Measurements from ENCODE around the gene WDR70.
"Not testable (repeated sequence)": the region's sequence is repeated elsewhere in the genome, so short reads cannot be mapped to it uniquely, and the experiment has no call there.

Gene WDR70

DNA sequence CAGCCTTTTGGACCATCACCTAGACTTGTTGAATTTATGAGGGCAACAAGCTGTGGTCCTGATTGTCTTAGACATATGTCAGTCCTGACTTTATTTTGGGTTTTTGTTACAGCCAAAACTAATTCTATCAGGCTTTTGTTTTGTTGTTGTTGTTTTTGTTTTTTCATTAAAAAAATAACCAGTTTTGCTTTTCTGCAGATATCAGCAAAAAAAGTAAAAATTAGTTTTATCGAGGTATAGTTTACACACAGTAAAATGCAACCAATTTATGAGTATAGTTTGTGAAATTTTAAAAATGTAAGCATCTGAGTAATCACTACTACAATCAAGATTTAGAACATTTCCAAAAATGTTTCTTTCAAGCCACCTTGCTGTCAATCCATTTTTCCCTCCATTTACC is 48.9 kb downstream of the WDR70 start:
- H3K4me3 ChIP-seq (replicated peaks in 1 of 2; ENCODE audit: low read depth in 2 of 2, low read length in 2 of 2): no peak overlapping the region
- DNase-seq (ENCODE audit: low read depth in 2 of 2): no peak
- TF ChIP-seq, protein P1, sequence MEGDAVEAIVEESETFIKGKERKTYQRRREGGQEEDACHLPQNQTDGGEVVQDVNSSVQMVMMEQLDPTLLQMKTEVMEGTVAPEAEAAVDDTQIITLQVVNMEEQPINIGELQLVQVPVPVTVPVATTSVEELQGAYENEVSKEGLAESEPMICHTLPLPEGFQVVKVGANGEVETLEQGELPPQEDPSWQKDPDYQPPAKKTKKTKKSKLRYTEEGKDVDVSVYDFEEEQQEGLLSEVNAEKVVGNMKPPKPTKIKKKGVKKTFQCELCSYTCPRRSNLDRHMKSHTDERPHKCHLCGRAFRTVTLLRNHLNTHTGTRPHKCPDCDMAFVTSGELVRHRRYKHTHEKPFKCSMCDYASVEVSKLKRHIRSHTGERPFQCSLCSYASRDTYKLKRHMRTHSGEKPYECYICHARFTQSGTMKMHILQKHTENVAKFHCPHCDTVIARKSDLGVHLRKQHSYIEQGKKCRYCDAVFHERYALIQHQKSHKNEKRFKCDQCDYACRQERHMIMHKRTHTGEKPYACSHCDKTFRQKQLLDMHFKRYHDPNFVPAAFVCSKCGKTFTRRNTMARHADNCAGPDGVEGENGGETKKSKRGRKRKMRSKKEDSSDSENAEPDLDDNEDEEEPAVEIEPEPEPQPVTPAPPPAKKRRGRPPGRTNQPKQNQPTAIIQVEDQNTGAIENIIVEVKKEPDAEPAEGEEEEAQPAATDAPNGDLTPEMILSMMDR (IDR thresholded peaks at IDR 0.05; ENCODE audit: low read depth, low read length): no peak

DNA sequence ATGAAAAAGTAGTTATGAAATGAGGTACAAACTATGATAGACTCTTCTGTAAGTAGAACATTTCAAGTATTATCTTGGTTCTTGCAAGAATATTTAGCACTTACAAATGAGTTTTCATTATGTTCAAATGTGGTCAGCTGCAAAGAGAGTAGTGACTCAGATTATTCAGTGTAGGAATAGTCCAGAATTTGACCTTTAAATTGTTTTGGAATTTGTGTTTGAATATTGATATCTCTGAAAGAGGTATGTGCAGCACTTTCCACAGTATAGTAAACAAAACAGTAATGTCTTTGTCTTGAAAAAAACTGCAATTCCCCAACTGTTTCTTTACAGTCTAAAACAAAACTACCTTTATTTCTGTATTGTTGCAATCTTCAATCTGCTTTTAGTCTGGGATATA is 56.1 kb downstream of the WDR70 start:
- H3K4me3 ChIP-seq (replicated peaks in 1 of 2; ENCODE audit: low read depth in 2 of 2, low read length in 2 of 2): no peak overlapping the region
- TF ChIP-seq, protein P1 (IDR thresholded peaks at IDR 0.05; ENCODE audit: low read depth, low read length): no peak
- DNase-seq (ENCODE audit: low read depth in 2 of 2): peak; percentile 26 to 35

- H3K4me3 ChIP-seq (replicated peaks in 1 of 2; ENCODE audit: low read depth in 2 of 2, low read length in 2 of 2): no peak overlapping the region
- TF ChIP-seq, protein P1 (IDR thresholded peaks at IDR 0.05; ENCODE audit: low read depth, low read length): no peak
- no peak for DNase-seq (ENCODE audit: low read depth in 2 of 2)
Measured at GRCh38 chr5:37436146-37436934, 57.2 kb downstream of the WDR70 start.

DNA sequence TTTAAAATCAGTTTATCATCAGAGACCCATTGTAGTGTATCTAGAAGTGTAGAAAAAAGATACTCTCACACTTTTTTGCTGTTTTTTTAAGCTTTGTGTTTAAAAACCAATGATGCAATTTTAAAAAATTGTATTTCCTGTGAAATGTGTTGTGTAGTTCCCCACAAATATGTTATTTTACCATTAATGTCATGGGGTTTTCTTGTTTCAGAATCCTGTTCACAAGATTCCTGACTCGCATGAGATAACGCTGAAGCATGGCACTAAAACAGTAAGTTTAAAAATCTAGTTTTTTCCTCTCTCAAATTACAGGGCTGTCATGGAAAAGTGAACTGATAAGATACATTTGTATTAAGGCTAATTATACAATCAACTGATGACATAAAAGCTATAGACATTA is 58.6 kb downstream of the WDR70 start:
- H3K4me3 ChIP-seq (replicated peaks in 1 of 2; ENCODE audit: low read depth in 2 of 2, low read length in 2 of 2): no peak overlapping the region
- DNase-seq (ENCODE audit: low read depth in 2 of 2): peak; percentile 43 to 50
- TF ChIP-seq, protein P1 (IDR thresholded peaks at IDR 0.05; ENCODE audit: low read depth, low read length): no peak

- not testable (repeated sequence) for H3K4me3 ChIP-seq (replicated peaks in 1 of 2; ENCODE audit: low read depth in 2 of 2, low read length in 2 of 2); DNase-seq (ENCODE audit: low read depth in 2 of 2)
Measured at GRCh38 chr5:37445783-37446182, 66.7 kb downstream of the WDR70 start.

- TF ChIP-seq, protein P1 (IDR thresholded peaks at IDR 0.05; ENCODE audit: low read depth, low read length): no peak
- H3K4me3 ChIP-seq (replicated peaks in 1 of 2; ENCODE audit: low read depth in 2 of 2, low read length in 2 of 2): no peak overlapping the region
- peak in 1 of 2 donors; percentile 45 for DNase-seq (ENCODE audit: low read depth in 2 of 2)
Measured at GRCh38 chr5:37448941-37449340, 69.8 kb downstream of the WDR70 start.

DNA sequence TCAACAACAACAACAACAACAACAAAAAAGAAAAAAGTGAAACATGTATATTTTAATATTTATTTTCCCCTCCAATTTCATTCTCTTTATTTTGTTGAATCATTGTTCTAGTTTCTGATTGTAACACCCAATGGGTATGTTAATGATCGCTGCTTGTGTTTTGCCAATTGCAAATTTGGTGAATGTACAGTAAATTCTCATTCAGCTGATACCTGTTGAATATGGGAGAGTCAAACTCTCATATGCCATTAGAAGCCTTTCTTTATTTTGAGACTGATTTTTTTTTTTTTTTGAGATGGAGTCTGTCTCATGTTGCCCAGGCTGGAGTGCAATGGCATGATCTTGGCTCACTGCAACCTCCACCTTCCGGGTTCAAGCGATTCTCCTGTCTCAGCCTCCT is 72.9 kb downstream of the WDR70 start:
- not testable (repeated sequence) for DNase-seq (ENCODE audit: low read depth in 2 of 2); H3K4me3 ChIP-seq (replicated peaks in 1 of 2; ENCODE audit: low read depth in 2 of 2, low read length in 2 of 2)

GRCh38 chr5:37453252-37453651 is 74.1 kb downstream of the WDR70 start:
- DNase-seq (ENCODE audit: low read depth in 2 of 2); H3K4me3 ChIP-seq (replicated peaks in 1 of 2; ENCODE audit: low read depth in 2 of 2, low read length in 2 of 2): not testable (repeated sequence)

GRCh38 chr5:37454402-37455055 is 75.4 kb downstream of the WDR70 start:
- not testable (repeated sequence) for H3K4me3 ChIP-seq (replicated peaks in 1 of 2; ENCODE audit: low read depth in 2 of 2, low read length in 2 of 2)
- DNase-seq (ENCODE audit: low read depth in 2 of 2): peak in 1 of 2 donors; percentile 61

DNA sequence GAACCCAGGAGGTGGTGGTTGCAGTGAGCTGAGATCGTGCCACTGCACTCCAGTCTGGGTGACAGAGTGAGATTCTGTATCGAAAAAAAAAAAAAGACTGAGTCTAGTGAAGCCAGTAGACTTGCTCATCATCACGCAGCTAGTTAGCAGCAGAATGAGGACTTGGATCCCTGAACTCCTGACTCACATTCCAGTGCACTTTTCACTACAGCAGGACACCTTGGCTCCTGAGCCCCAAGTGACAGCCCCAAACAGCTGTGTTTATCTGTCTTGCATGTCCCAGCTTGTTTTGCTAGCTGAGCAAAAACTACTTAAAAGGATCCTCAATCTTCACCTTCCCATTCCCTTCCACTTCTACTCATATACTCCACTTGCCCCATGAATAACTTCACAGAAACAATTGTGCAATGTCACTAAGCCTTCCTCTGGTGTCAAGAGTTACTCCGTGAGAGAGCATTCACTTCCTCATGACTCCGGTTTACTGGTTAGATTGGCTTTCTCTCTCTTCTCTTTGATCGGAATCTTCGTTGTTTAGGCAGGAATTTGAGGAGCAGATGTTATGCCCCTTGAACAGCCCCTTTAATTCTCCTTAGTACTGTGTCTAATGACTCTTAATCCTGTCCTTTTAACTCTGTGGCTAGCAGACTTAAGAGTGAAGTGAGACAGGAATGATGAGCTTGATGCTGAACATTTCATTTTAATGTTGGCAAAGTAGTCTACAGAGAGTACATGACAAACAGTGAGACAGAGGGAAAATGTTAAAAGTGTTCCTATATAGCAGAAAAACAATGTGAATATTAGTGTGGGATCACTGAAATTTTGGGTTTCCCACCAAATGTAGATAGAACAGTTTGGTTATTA is 84.3 kb downstream of the WDR70 start:
- DNase-seq (ENCODE audit: low read depth in 2 of 2); H3K4me3 ChIP-seq (replicated peaks in 1 of 2; ENCODE audit: low read depth in 2 of 2, low read length in 2 of 2): not testable (repeated sequence)

DNA sequence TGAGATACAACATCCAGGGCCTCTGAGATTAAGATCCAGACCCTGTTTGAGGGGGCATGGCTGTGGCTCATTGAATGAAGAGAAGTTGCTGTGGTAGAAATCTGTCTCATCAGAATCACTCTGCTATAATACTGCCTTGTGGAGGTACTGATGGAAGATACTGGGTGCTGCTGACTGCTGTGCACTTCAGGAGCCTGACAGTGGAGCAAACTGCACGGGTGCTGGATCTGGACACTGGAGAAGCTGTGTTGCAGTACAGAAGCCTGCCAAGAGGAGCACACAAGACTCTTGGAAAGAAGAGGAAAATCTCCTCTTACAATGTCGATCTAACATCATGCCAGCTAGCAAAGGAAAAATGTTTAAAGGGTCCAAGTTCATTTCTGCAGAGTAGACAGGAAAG is 85.5 kb downstream of the WDR70 start:
- peak in 1 of 2 donors; percentile 11 for DNase-seq (ENCODE audit: low read depth in 2 of 2)
- not testable (repeated sequence) for H3K4me3 ChIP-seq (replicated peaks in 1 of 2; ENCODE audit: low read depth in 2 of 2, low read length in 2 of 2)
